Erythroblast (primary cell): Measurements from ENCODE around the gene CAMTA2.

Experiments
- GATA1 ChIP-seq: IDR thresholded peaks from 2 replicates; pipeline ENCODE4 v1.6.1; 2011; ENCODE audit warnings: low read depth, mild to moderate bottlenecking, control low read depth, low read length, moderate library complexity
- POLR2A ChIP-seq: IDR thresholded peaks from 2 replicates; pipeline ENCODE4 v1.6.1; 2011; ENCODE audit warnings: mild to moderate bottlenecking, low read length

DNA sequence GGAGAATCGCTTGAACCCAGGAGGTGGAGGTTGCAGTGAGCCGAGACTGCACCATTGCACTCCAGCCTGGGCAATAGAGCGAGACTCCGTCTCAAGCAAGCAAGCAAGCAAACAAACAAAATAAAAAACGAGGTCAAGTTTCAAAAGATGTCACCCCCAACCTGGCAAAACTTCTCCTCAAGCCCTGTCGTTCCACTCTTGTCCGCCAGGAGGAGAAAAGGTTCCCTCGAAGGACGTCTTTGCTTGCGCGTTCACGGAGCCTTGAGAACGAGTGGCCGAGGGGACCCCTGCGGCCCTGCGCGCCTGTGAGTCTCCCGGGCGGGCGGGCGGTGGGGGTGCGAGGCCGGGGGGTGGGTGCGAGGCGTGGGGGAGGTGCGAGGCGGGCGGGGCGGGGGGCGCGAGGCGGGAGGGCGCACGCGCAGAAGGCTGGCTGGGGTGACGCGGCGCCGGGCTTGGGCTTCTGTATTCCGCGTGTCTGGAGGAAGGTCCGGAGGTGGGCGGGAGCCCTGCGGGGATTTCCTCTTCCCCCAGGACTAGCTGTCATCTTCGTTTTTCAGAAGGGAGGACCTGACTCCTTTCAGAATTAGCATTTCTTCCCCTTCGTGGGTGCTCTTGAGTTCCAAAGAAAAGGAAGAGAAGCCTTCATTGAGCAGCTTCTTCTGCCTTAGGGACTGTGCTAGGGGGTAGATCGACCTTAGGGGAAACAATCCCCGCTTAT is 44.0 kb upstream of the CAMTA2 start:
- no peak for TF ChIP-seq POLR2A
- no peak for TF ChIP-seq GATA1
